GM19452 (cell line): ENCODE results near the gene PSD2.

ENCODE experiments used
- ATAC-seq: cut with Tn5 transposase; IDR thresholded peaks from one replicate; pipeline ENCODE4 v1.9.1; 2021; ENCODE audit not compliant: unreplicated experiment

The PSD2 gene

GRCh38 chr5:139810341-139811273 lies 15.0 kb downstream of the PSD2 start:
- no peak for ATAC-seq

DNA sequence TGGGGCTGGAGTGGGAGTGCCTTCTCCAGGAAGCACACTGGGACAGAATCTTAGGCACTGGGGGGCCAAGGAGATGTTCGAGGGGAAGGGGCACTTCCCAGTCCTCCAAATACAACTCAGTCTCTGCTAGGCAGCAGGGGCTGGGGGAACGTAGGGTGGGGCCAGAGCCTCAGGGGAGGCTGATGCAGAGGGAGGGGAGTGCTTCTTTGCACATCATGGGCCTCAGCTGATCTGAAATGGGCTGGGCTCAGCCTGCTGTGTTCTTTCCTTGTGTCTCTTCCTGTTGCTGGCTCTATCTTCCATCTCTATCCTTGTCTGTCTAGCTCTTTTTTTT lies 15.6 kb downstream of the PSD2 start:
- no peak for ATAC-seq

- no peak for ATAC-seq
Observed at GRCh38 chr5:139812323-139812722, 16.7 kb downstream of the PSD2 start.

DNA sequence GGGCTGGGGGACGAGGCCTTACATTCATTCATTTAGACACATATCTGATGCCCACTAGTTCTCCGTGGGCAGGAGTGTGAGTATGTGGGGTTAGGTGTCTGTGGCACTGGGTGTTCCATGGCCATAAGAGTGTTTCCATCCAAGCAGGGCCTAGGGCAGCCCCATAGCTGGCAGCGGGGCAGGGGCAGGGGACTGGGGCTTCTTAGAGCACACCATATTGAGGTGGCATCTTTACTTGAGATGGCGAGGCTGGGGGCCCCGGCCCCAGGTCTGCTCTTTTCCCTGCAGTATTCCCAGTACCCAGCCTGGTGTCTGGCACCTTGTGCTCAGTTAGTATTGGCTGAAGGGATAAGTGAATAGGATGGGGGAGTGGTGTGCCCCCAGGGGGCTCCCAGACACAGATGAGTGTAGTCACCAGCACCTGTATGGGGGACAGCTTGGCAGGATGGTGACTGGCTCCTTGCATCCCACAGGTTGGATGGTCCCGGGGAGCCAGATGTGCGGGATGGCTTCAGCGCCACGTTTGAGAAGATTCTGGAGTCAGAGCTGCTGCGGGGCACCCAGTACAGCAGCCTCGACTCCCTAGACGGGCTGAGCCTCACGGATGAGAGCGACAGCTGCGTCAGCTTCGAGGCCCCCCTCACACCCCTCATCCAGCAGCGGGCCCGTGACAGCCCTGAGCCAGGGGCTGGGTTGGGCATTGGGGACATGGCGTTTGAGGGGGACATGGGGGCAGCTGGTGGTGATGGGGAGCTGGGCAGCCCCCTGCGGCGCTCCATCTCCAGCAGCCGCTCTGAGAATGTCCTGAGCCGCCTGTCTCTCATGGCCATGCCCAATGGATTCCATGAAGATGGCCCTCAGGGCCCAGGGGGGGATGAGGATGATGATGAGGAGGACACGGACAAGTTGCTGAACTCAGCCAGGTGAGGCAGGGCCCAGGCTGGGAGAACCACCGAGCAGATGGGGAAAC lies 17.5 kb downstream of the PSD2 start:
- no peak for ATAC-seq

- ATAC-seq = no peak
Observed at GRCh38 chr5:139814191-139814601, 18.6 kb downstream of the PSD2 start.

DNA sequence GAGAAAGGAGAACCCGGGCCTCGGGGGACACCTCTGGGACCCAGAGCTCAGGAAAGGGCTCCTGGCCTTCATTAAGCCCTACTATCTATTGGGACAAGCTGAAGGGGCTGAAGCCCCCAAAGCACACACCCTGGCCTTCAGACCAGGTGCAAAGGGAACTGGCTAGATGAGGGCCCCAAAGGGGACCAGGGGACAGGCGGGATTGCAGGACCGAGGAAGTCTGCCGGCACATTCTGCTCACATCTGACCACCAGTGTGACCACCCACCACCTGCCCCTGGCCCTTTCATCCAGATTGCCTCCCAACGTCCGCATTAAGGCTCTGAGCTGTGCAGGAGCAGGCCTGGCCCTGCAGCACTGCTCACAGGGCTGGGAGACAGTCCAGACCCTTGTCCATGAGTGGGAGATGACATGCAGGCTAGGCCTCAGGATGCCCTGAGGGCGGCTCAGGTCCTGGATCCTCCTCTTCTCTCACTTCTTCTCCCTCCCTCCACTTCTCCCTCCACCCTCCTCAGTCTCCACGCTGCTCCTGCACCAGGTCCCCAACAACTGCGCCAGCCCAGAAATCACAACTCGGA lies 19.2 kb downstream of the PSD2 start:
- ATAC-seq = no peak

- ATAC-seq = no peak
Observed at GRCh38 chr5:139816566-139816965, 21.0 kb downstream of the PSD2 start.

DNA sequence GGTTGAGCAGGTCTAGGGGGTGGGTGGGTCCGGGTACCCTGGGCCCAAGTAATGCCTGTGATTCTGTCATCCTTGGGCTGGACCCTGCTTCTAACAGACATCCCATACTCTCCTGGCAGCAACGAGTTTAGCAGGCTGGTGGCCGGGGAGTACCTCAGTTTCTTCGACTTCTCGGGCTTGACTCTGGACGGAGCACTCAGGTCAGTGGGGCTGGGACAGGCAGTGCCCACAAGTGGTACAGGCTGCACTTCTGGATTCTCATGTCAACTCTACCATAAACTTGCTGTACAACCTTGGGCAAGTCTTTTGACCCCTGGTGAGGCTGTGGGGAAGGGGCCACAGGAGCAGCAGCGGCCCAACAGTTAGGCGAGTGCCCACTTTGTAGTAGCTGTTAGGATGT lies 21.8 kb downstream of the PSD2 start:
- no peak for ATAC-seq

- ATAC-seq = no peak
Observed at GRCh38 chr5:139817970-139818369, 22.4 kb downstream of the PSD2 start.

DNA sequence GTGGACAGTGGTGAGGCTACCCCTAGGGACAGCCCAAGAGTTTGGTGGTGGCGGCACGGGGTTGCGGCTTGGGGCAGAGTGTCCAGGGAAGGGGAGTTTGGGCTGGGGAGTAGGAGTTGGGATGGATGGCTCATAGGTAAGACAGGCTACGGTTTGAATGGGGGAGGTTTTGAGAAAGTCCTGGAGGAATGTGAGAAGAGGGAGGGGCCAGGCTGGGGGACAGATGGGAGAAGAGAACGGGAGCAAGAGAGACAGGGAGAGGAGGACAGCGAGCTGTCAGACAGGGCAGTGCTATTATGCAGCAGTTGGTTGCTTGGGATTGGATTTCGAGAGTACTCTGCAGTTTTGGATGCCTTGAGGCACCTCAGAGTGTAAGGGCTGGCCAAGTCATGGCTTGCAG lies 24.5 kb downstream of the PSD2 start:
- ATAC-seq = no peak

DNA sequence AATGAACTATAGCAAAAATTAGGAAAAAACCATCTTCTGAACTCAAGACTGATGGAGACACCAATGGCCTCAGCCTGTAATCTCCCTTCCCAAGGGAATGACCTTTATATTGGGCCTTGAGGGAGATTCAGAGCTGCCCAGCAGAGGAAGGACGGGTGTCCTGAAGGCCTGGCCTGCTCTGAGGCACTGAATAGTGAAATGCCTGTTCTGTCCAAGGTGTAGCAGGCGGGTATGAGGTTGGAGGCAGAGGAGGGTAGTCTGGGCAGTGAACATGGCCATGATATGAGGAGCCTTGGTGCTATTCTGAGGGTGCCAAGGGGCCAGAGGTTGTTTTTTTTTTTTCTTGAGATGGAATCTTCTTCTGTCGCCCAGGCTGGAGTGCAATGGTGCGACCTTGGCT lies 25.0 kb downstream of the PSD2 start:
- ATAC-seq = no peak

DNA sequence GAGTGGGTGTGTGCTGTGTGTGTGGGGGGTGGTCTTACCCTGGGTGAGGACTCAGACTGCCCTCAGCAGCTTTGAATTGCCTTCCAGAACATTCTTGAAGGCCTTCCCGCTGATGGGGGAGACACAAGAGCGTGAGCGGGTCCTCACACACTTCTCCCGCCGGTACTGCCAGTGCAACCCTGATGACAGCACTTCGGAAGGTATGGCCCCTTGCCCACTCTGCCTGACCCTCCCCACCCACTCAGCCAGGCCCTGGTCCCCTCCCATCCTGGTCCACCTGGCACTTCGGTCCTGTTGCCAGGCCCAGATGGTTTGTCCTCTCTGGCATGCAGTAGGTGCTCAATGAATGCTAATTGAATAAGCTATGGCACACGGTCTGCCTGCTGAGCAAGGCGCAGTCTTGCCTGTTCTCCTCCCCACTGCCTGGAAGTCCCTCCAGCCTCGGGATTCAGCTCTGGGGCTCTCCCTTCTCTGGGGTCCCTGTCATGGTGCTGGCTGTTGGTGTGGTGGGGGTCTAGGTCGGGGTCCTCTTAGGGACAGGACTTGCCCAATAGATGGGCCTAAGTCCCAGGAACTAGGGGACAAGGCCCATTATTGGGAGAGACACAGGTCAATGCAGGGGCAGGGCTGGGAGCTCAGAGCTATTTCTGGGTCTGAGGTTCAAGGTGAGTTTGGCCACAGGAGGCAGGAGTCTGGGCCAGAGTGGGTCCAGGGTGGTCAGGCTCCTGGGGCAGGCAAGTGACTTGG lies 26.4 kb downstream of the PSD2 start:
- ATAC-seq = no peak

DNA sequence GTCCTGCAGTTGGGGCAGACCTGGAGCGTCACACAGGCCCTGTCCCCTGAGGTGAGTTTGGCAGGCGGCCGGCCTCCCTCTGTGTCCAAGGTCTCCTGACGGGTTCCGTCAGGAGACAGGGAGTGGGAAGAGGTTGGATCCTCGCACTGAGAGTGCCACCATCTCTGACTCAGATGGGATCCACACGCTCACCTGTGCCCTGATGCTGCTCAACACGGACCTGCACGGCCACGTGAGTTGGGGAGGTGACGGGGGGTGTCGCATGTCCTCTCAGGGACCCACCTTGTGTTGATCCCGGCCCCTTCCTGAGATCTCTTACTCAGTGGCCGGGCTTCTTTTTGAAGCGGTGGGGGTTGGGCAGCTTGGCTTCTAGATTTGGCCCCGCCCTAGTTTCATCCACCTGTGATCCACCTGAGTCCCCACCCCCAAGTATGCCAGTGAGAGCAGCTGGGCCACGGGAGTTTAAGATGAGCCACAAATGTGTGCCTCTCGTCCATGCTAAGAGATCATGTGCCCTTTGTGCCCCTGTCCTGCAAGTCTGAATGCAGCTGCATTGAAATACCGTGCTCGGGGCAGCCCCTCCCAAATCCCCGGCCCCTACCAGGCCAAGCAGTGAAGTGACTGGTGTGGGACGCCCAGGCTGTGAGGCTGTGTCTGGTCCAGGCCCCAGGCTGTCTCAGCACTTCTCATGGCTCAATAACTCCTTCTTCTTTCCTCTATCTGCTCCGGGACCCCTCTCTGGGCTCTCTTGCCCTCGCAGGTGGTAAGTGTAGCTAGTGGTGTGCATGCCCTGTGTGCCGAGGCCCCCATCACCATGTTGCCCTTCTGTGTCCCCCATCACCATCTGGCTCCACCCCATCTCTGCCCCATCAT lies 27.2 kb downstream of the PSD2 start:
- no peak for ATAC-seq

- ATAC-seq = no peak
Observed at GRCh38 chr5:139823757-139824355, 28.2 kb downstream of the PSD2 start.

GRCh38 chr5:139825690-139826089 lies 30.1 kb downstream of the PSD2 start:
- ATAC-seq = no peak

- no peak for ATAC-seq
Observed at GRCh38 chr5:139828207-139828895, 32.7 kb downstream of the PSD2 start.

- no peak for ATAC-seq
Observed at GRCh38 chr5:139829471-139829870, 33.9 kb downstream of the PSD2 start.

GRCh38 chr5:139831624-139832023 lies 36.0 kb downstream of the PSD2 start:
- ATAC-seq = no peak

DNA sequence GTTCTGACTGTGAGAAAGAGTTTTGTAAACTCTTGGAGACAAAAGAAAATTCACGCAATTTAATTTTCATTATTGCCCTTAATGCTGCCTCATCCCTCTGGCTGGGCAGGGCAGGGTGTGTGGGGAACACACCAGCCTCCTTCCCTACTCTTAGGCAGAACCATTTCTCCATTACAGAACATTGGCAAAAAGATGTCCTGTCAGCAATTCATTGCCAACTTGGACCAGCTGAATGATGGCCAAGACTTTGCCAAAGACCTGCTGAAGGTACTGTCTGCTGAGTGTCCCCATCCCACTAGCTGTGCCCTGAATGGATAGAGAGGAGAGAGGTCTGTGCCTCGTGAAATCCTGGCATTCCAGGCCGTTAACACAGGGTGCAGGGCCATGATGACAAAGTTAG lies 37.9 kb downstream of the PSD2 start:
- ATAC-seq = no peak
